Measurements from ENCODE around the gene PTPN14. TPM values are rescaled to one million over a fixed set of nuclear protein-coding genes. Genes with fewer than 3 reads are reported as not detected.

The PTPN14 gene
- total RNA-seq, 1 experiment from 2014 or later, result 209 TPM

GRCh38 chr1:214447557-214447871, 103.9 kb downstream of the PTPN14 start:
- Histone ChIP-seq H3K27ac (ENCODE audit: low read length) (peak overlapping the region; percentile 98), H3K9me3 (ENCODE audit: control insufficient read depth, insufficient read depth, low read depth, low read length) (no peaks in the 10 kb centered on the region), H3K36me3 (ENCODE audit: control insufficient read depth, insufficient read depth, low read length) (peaks cover 3% of the 10 kb centered on the region; the same call in 1 of the 2 replicates), H3K4me1 (ENCODE audit: control insufficient read depth, insufficient read depth, low read length) (peaks cover 67% of the 10 kb centered on the region), H3K27me3 (ENCODE audit: control insufficient read depth, insufficient read depth, low read length) (no peaks in the 10 kb centered on the region), H3K4me3 (ENCODE audit: low read depth in 2 of 2, low read length in 2 of 2) (peak overlapping the region; percentile 8 to 32; a peak in 3 of 4 replicates)
- ChIA-PET CTCF (interaction anchor here (0.6 kb wide), 1 partner anchor 57 kb away, joined by 4 read pairs; no protein-coding TSS in a partner anchor), POLR2A (no interaction called here)
- intact Hi-C loops (cut with micrococcal nuclease; ENCODE audit: unreplicated experiment) (no loop called here), in situ Hi-C loops (cut with HindIII; ENCODE audit: low pct_unique_long_range_greater_than_20kb, low sequenced_read_pairs) (no loop called here)
- BruUV-seq (replicated peaks), result TSS peak; percentile 99
- TF ChIP-seq POLR2AphosphoS5 (IDR thresholded peaks at IDR 0.05; ENCODE audit: low read depth, low read length) (no peak), REST (IDR thresholded peaks at IDR 0.05; ENCODE audit: insufficient read depth in 1 of 2, low read depth in 2 of 2, low read length in 1 of 2) (no peak), TCF7L2 (IDR thresholded peaks at IDR 0.05; ENCODE audit: low read depth, low read length) (no peak), CTCF (IDR thresholded peaks at IDR 0.05) (no peak), SIN3A (IDR thresholded peaks at IDR 0.05; ENCODE audit: borderline replicate concordance, insufficient read depth, low read depth, low read length) (no peak)
- ATAC-seq, result peak; percentile 40; the same call in 1 of the 2 replicates
- DNase-seq (ENCODE audit: low read depth, low spot score), result no peak

GRCh38 chr1:214446772-214447556, 104.4 kb downstream of the PTPN14 start:
- H3K4me3 ChIP-seq (ENCODE audit: low read depth in 2 of 2, low read length in 2 of 2), result peak overlapping the region; percentile 8 to 32; a peak in 3 of 4 replicates
- no peak for TF ChIP-seq REST (IDR thresholded peaks at IDR 0.05; ENCODE audit: insufficient read depth in 1 of 2, low read depth in 2 of 2, low read length in 1 of 2)
- TF ChIP-seq SIN3A (IDR thresholded peaks at IDR 0.05; ENCODE audit: borderline replicate concordance, insufficient read depth, low read depth, low read length), result no peak
- 0 out of 2 replicates have a peak, but pooled peaks have one; percentile 55 for TF ChIP-seq TCF7L2 (IDR thresholded peaks at IDR 0.05; ENCODE audit: low read depth, low read length)
- TF ChIP-seq CTCF (IDR thresholded peaks at IDR 0.05), result no peak
- TF ChIP-seq POLR2AphosphoS5 (IDR thresholded peaks at IDR 0.05; ENCODE audit: low read depth, low read length), result peak; percentile 83; the same call in 1 of the 2 replicates
- intact Hi-C loops (cut with micrococcal nuclease; ENCODE audit: unreplicated experiment), result no loop called here
- BruUV-seq (replicated peaks), result TSS peak; percentile 12
- peak; percentile 85 for DNase-seq (ENCODE audit: low read depth, low spot score)
- in situ Hi-C loops (cut with HindIII; ENCODE audit: low pct_unique_long_range_greater_than_20kb, low sequenced_read_pairs), result no loop called here
- no peaks in the 10 kb centered on the region for H3K9me3 ChIP-seq (ENCODE audit: control insufficient read depth, insufficient read depth, low read depth, low read length)
- H3K4me1 ChIP-seq (ENCODE audit: control insufficient read depth, insufficient read depth, low read length), result peaks cover 65% of the 10 kb centered on the region
- peak overlapping the region; percentile 98 for H3K27ac ChIP-seq (ENCODE audit: low read length)
- H3K27me3 ChIP-seq (ENCODE audit: control insufficient read depth, insufficient read depth, low read length), result no peaks in the 10 kb centered on the region
- H3K36me3 ChIP-seq (ENCODE audit: control insufficient read depth, insufficient read depth, low read length), result peaks cover 5% of the 10 kb centered on the region; the same call in 1 of the 2 replicates
- ChIA-PET POLR2A (no interaction called here), CTCF (interaction anchor here (1.1 kb wide), 1 partner anchor 9 kb away, joined by 3 read pairs; no protein-coding TSS in a partner anchor)
- peak; percentile 95 for ATAC-seq

Measured in Panc1 (cell line).